Neural progenitor cell (in vitro differentiated cells): ENCODE results near the gene RETREG3. TPM values are rescaled to one million over a fixed set of nuclear protein-coding genes. Genes with fewer than 3 reads are reported as not detected.

ENCODE experiments used
- DNase-seq: peaks from one replicate; pipeline ENCODE4 v3.0.0-alpha.2; 2016; ENCODE audit warnings: low spot score
- H2AFZ ChIP-seq: fragments of 200-600 bp; sonication (generic); replicated peaks from 2 replicates; pipeline ENCODE4 v1.6.1; 2016; ENCODE audit warnings: antibody characterized with exemption
- H3F3A ChIP-seq: fragments of 200-600 bp; sonication (generic); 2 replicates; pipeline ENCODE4 v1.6.1; 2016; ENCODE audit warnings: antibody characterized with exemption, low read depth
- H3K27ac ChIP-seq: fragments of 200-600 bp; sonication (generic); 2 replicates; pipeline ENCODE4 v1.5.1; 2016; ENCODE audit warnings: mild to moderate bottlenecking
- H3K27me3 ChIP-seq: fragments of 200-600 bp; sonication (generic); 2 replicates; pipeline ENCODE4 v1.6.1; 2016; ENCODE audit warnings: mild to moderate bottlenecking, moderate library complexity
- H3K36me3 ChIP-seq: fragments of 200-600 bp; sonication (generic); 2 replicates; pipeline ENCODE4 v1.5.1; 2016
- H3K4me1 ChIP-seq: fragments of 200-600 bp; sonication (generic); 2 replicates; pipeline ENCODE4 v1.6.1; 2016; ENCODE audit warnings: mixed run types
- H3K4me2 ChIP-seq: fragments of 200-600 bp; sonication (generic); 2 replicates; pipeline ENCODE4 v1.6.1; 2016
- H3K4me3 ChIP-seq: fragments of 200-600 bp; sonication (generic); 2 replicates; pipeline ENCODE4 v1.5.1; 2016
- H3K79me2 ChIP-seq: fragments of 200-600 bp; sonication (generic); 2 replicates; pipeline ENCODE4 v1.6.1; 2016; ENCODE audit warnings: low read depth
- H3K9ac ChIP-seq: fragments of 200-600 bp; sonication (generic); 2 replicates; pipeline ENCODE4 v1.6.1; 2016
- H3K9me3 ChIP-seq: fragments of 200-600 bp; sonication (generic); 2 replicates; pipeline ENCODE4 v1.5.1; 2016; ENCODE audit warnings: low read depth
- H4K20me1 ChIP-seq: fragments of 200-600 bp; sonication (generic); 2 replicates; pipeline ENCODE4 v1.6.1; 2016; ENCODE audit warnings: low read depth
- H3K27ac Mint-ChIP-seq: 3 replicates; pipeline ENCODE4 v1.8.0; 2021; ENCODE audit warnings: mixed read lengths
- H3K27me3 Mint-ChIP-seq: 2 replicates; pipeline ENCODE4 v1.8.0; 2022; ENCODE audit warnings: low read depth, mild to moderate bottlenecking, inconsistent platforms, moderate library complexity, mixed read lengths; ENCODE audit not compliant: insufficient read depth
- H3K36me3 Mint-ChIP-seq: 3 replicates; pipeline ENCODE4 v1.8.0; 2021; ENCODE audit warnings: mixed read lengths
- H3K4me1 Mint-ChIP-seq: 3 replicates; pipeline ENCODE4 v1.8.0; 2021; ENCODE audit warnings: mixed read lengths
- H3K4me3 Mint-ChIP-seq: 3 replicates; pipeline ENCODE4 v1.8.0; 2021; ENCODE audit warnings: mild to moderate bottlenecking, moderate library complexity, mixed read lengths
- H3K9me3 Mint-ChIP-seq: 3 replicates; pipeline ENCODE4 v1.8.0; 2020; ENCODE audit warnings: mixed read lengths
- CTCF ChIP-seq: fragments of 200-600 bp; sonication (generic); IDR thresholded peaks from 2 replicates; pipeline ENCODE4 v1.5.1; 2017; ENCODE audit warnings: antibody characterized with exemption, mild to moderate bottlenecking
- EZH2 ChIP-seq: fragments of 200-600 bp; sonication (generic); IDR thresholded peaks from 2 replicates; pipeline ENCODE4 v1.6.1; 2017; ENCODE audit warnings: antibody characterized with exemption, mild to moderate bottlenecking, moderate library complexity
- EZH2phosphoT487 ChIP-seq: fragments of 200-600 bp; sonication (generic); IDR thresholded peaks from 2 replicates; pipeline ENCODE4 v1.6.1; 2017; ENCODE audit warnings: antibody characterized with exemption
- total RNA-seq: library from RNA; depleted of rRNA; stranded (reverse); fragments of >200 nt; gene quantifications from 2 replicates; pipeline ENCODE4 v1.2.3, GENCODE V29; 2015; ENCODE audit warnings: low replicate concordance

The RETREG3 gene
- total RNA-seq, 1 donor from 2014 or later: 23.6 TPM

- H3K4me1 Mint-ChIP-seq: peaks cover 16% of the 10 kb centered on the region
- H3K27me3 ChIP-seq: no peaks in the 10 kb centered on the region
- DNase-seq: no peak
- H3K4me3 Mint-ChIP-seq: peak overlapping the region; percentile 77
- no peaks in the 10 kb centered on the region for H3K9me3 ChIP-seq
- peak overlapping the region; percentile 65 for H3K4me2 ChIP-seq
- no peak overlapping the region for H3K27ac Mint-ChIP-seq
- H3K36me3 ChIP-seq: no peaks in the 10 kb centered on the region
- H3K36me3 Mint-ChIP-seq: peaks cover 2% of the 10 kb centered on the region
- TF ChIP-seq EZH2phosphoT487 (no peak), CTCF (no peak), EZH2 (no peak)
- no peaks in the 10 kb centered on the region for H3K9me3 Mint-ChIP-seq
- no peak overlapping the region for H3K9ac ChIP-seq
- H3K27me3 Mint-ChIP-seq: peaks cover 5% of the 10 kb centered on the region
- H3K27ac ChIP-seq: no peak overlapping the region
- H3F3A ChIP-seq: peaks cover 30% of the 10 kb centered on the region
- H3K4me1 ChIP-seq: peaks cover 12% of the 10 kb centered on the region
- peaks cover 9% of the 10 kb centered on the region for H4K20me1 ChIP-seq
- H3K4me3 ChIP-seq: peak overlapping the region; percentile 56
- H2AFZ ChIP-seq: no peak overlapping the region
- peaks cover 5% of the 10 kb centered on the region for H3K79me2 ChIP-seq
Observed at GRCh38 chr17:42548993-42549755, 60.0 kb downstream of the RETREG3 start.

GRCh38 chr17:42548070-42548837 is 60.9 kb downstream of the RETREG3 start:
- DNase-seq: peak; percentile 90
- TF ChIP-seq CTCF: peak; percentile 59
- peak; percentile 7 for TF ChIP-seq EZH2phosphoT487
- no peak for TF ChIP-seq EZH2
- Histone ChIP-seq H3K9me3 (no peaks in the 10 kb centered on the region), H3K9ac (no peak overlapping the region), H2AFZ (no peak overlapping the region), H3K36me3 (no peaks in the 10 kb centered on the region), H3K27me3 (no peaks in the 10 kb centered on the region), H3K4me3 (peak overlapping the region; percentile 56), H3K79me2 (no peaks in the 10 kb centered on the region), H3K27ac (no peak overlapping the region), H3F3A (peaks cover 22% of the 10 kb centered on the region), H3K4me2 (peak overlapping the region; percentile 65), H4K20me1 (peaks cover 9% of the 10 kb centered on the region), H3K4me1 (peaks cover 6% of the 10 kb centered on the region)
- H3K4me3 Mint-ChIP-seq: peak overlapping the region; percentile 65
- peaks cover 15% of the 10 kb centered on the region for H3K4me1 Mint-ChIP-seq
- H3K27me3 Mint-ChIP-seq: peaks cover 5% of the 10 kb centered on the region
- peaks cover 2% of the 10 kb centered on the region for H3K36me3 Mint-ChIP-seq
- no peak overlapping the region for H3K27ac Mint-ChIP-seq
- H3K9me3 Mint-ChIP-seq: no peaks in the 10 kb centered on the region

GRCh38 chr17:42547698-42548069 is 61.5 kb downstream of the RETREG3 start:
- Histone ChIP-seq H3K27ac (no peak overlapping the region), H3K9ac (no peak overlapping the region), H4K20me1 (peaks cover 5% of the 10 kb centered on the region), H3K9me3 (no peaks in the 10 kb centered on the region), H3F3A (peaks cover 20% of the 10 kb centered on the region), H2AFZ (no peak overlapping the region), H3K79me2 (no peaks in the 10 kb centered on the region), H3K36me3 (no peaks in the 10 kb centered on the region), H3K4me2 (peak overlapping the region; percentile 65), H3K4me1 (peaks cover 6% of the 10 kb centered on the region), H3K27me3 (no peaks in the 10 kb centered on the region), H3K4me3 (no peak overlapping the region)
- peaks cover 2% of the 10 kb centered on the region for H3K36me3 Mint-ChIP-seq
- H3K4me1 Mint-ChIP-seq: peaks cover 14% of the 10 kb centered on the region
- H3K9me3 Mint-ChIP-seq: no peaks in the 10 kb centered on the region
- TF ChIP-seq EZH2 (no peak), EZH2phosphoT487 (no peak), CTCF (no peak)
- no peak overlapping the region for H3K4me3 Mint-ChIP-seq
- peaks cover 5% of the 10 kb centered on the region for H3K27me3 Mint-ChIP-seq
- no peak for DNase-seq
- H3K27ac Mint-ChIP-seq: no peak overlapping the region
